SU-DHL-6 (cell line): ENCODE results near the gene JUNB.

ENCODE experiments used
- CTCF ChIP-seq: fragments of 200-600 bp; sonication (generic); IDR thresholded peaks from one replicate; pipeline ENCODE4 v1.5.1; 2017; ENCODE audit warnings: antibody characterized with exemption, mild to moderate bottlenecking, low read length, moderate library complexity; ENCODE audit not compliant: insufficient read depth, poor library complexity, severe bottlenecking
- EZH2phosphoT487 ChIP-seq: fragments of 200-600 bp; sonication (generic), shearing (Covaris generic); conservative IDR thresholded peaks from 2 replicates; pipeline ENCODE4 v1.6.1; 2018; ENCODE audit warnings: mild to moderate bottlenecking, antibody characterized with exemption, low read length, moderate library complexity, mixed read lengths

GRCh38 chr19:12794196-12794941 lies 3.1 kb downstream of the JUNB start:
- TF ChIP-seq CTCF: no peak
- no peak for TF ChIP-seq EZH2phosphoT487
